Left cardiac atrium (tissue), 4 donors: ENCODE results near the gene SREK1. TPM values are rescaled to one million over a fixed set of nuclear protein-coding genes. Genes with fewer than 3 reads are reported as not detected.
"Not testable (repeated sequence)": the region's sequence is repeated elsewhere in the genome, so short reads cannot be mapped to it uniquely, and the experiment has no call there.

Experiments used
- ATAC-seq, 2 donors: fragments of 200-7000 bp; cut with Tn5 transposase; one replicate each; pipeline ENCODE4 v1.9.1; 2020; ENCODE audit warnings: mild to moderate bottlenecking in 2 of 2, moderate library complexity in 2 of 2
- DNase-seq: peaks from one replicate; pipeline ENCODE4 v3.0.0-alpha.2; 2020
- intact Hi-C, 2 donors: fragments of 100-400 bp; cut with DNase I; formaldehyde crosslinking; loops; one replicate each; pipeline versions ENCODE4 v1.14.1 to v1.15.1; 2022 to 2023
- long read RNA-seq: library from polyadenylated mRNA; unstranded; transcript quantifications from one replicate; pipeline ENCODE4 v2.0.0, GENCODE V29; 2021
- total RNA-seq, 2 donors: library from RNA; stranded (reverse); fragmentation: NEBNext Ultra II Directional; extraction: Animal tissue kit (Norgen Biotek cat#: 25700); gene quantifications; one replicate each; pipeline ENCODE4 v1.2.1, GENCODE V29; 2021
- donor health status: DM: no; HTN: yes; CAD: no.
- donor health status: DM: no; HTN: yes; CAD: no; lungs with severe emphysema.
- donor health status: DM: yes; HTN: yes; CAD: no.
- donor health status: Dilated cardiomyopathy.

The SREK1 gene, protein sequence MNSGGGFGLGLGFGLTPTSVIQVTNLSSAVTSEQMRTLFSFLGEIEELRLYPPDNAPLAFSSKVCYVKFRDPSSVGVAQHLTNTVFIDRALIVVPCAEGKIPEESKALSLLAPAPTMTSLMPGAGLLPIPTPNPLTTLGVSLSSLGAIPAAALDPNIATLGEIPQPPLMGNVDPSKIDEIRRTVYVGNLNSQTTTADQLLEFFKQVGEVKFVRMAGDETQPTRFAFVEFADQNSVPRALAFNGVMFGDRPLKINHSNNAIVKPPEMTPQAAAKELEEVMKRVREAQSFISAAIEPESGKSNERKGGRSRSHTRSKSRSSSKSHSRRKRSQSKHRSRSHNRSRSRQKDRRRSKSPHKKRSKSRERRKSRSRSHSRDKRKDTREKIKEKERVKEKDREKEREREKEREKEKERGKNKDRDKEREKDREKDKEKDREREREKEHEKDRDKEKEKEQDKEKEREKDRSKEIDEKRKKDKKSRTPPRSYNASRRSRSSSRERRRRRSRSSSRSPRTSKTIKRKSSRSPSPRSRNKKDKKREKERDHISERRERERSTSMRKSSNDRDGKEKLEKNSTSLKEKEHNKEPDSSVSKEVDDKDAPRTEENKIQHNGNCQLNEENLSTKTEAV
- total RNA-seq: 10 to 100 TPM; 32.8 to 36.8 TPM
- long read RNA-seq, full-length matches to known transcripts: 3 of 27 reads
- long read RNA-seq, partial matches to known transcripts: 22 of 27 reads
- long read RNA-seq, other reads (novel, unspliced or antisense): 2 of 27 reads

DNA sequence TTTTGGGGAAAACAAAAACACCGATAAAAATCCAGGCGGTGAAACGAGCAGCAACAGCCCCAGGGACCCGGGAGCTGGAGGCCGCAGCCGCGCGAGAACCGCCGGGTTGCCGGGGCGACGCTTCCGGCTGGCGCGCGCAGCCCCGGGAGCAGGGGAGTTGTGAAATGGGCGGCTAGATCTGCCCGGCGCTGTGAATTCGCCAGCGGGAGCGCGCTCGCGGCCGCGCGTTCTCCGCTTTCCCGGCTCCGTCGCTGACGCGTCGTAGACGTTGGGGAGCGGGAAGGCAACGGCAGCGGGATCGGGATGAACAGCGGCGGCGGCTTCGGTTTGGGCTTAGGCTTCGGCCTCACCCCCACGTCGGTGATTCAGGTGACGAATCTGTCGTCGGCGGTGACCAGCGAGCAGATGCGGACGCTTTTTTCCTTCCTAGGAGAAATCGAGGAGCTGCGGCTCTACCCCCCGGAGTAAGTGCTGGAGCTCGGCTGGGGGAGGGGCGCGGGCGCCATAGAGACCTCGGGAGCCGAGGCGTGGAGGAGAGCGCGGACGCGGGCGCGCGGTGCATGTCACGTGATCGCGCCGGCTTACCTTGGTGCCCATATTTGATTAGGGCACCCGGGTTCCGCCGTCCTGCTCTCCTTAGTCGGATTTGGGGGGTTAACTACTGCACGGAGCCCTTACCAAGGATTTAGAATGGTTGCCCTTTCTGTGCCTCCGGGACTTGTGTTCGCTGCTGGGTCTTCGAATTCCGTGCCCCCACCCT, at the start of gene SREK1:
TSS of gene SREK1 (plus strand) at position 227 of the 760 bp plus-strand sequence. CDS start at position 304, 77 bp downstream.
- intact Hi-C loops: loop anchor here in 1 of 2 donors (5.0 kb wide), 1 partner anchor 217 kb away; the partner anchor contains the start of gene ERBIN
- ATAC-seq: peak; percentile 95 to 98
- peak; percentile 96 for DNase-seq

DNA sequence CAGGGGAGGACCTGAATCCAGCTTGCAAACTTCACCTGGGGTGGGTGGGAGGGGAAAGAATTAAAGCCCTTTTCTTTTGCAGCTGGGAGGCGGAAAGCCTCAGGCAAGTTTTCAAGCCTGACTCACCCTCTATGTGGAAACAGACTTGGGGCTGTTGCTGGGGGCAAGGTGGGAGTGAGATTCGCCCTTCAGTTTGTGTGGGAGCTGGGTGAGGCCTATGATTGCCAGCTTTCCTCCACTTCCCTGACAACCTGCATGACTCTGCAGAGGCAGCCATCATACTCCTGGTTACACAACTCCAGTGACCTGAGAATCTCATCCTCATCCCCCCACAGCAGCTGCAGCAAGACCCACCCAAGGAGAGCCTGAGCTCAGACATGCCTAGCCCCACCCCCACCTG, 43.2 kb upstream of the SREK1 start:
- DNase-seq: no peak
- ATAC-seq: no peak
- intact Hi-C loops: no loop called here

DNA sequence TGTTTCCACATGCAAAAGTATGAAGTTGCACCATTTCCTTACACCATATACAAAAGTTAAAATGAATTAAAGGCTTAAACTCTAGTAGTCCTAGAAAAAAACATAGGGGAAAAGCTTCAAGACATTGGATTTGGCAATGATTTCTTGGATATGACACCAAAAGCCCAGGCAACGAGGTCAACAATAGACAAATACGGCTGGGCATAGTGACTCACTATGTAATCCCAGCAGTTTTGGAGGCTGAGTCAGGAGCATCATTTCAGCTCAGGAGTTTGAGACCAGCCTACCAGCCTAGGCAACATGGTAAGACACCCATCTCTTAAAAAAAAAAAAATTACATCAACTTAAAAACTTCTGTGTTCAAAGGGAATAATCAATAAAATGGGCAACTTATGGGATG, 30.9 kb upstream of the SREK1 start:
- DNase-seq (no peak), ATAC-seq (no peak)
- intact Hi-C loops: no loop called here

DNA sequence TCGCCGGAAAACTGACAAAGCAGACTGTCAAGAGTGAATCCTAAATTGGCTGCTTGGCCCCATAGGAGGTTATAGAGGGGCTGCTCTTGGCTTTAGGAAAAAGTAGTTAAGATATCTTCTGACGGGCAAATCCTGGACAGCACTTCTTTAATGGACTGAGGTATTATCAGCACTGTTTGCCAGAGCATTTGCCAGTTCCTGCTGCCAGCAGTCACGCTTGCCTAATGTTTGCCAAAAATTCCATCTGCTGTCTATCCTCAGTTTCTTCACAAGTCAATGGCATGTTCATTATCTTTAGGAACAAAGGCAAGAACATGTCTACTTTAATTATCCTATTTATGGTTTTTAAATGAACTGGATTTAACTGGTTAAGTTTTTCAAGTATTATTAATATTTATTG, 25.8 kb upstream of the SREK1 start:
- ATAC-seq (no peak), DNase-seq (no peak)
- intact Hi-C loops: no loop called here

DNA sequence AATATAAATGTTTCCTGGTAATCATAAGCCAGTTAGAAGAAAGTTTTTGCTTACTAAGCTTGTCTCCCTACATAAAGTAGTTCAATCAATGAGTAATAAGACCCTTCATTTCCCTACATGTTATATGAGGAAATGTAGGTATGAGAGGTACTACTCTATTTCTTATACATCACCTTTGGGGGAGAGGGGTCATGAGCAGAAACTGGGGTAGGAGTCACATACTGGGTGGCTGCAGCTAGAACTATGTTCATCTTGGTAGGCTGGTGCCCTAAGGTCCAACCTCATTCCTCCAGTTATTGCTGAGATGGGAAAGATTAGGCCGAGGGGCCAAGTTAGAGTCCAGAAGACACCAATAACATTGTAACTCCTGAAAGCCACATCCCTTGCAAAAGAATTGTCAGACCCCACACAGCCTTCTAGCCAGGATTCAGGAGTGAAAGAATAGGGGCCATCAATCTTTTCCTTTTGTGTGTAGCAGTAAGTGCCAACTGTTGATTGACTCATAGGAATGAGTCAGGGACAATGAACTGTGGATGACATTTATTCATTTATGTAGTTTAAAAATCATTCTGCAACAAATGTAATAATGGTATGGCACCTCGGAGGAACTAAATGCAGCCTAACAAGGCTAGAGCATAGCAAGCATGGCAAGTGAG, 21.6 kb upstream of the SREK1 start:
- ATAC-seq: no peak
- no peak for DNase-seq
- intact Hi-C loops: no loop called here

DNA sequence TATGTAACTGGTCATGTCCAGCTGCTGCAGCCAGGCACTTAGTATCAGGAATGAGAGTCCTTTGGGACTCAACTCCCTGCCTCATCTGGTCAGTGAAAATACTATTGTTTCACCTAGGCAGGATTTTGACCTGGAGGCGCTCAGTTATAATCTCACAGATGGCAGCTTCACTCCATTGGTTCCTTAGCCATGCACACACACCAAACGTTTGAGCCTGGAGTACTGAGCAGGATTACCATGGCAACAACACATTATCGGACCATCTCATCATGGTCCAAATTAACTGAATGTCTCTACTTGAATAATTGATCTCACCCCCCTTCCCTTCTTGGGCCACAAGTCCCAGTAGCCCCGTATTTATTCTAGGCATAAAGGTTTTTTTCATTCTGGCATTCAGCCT, 15.0 kb upstream of the SREK1 start:
- intact Hi-C loops: no loop called here
- ATAC-seq: no peak
- DNase-seq: no peak

DNA sequence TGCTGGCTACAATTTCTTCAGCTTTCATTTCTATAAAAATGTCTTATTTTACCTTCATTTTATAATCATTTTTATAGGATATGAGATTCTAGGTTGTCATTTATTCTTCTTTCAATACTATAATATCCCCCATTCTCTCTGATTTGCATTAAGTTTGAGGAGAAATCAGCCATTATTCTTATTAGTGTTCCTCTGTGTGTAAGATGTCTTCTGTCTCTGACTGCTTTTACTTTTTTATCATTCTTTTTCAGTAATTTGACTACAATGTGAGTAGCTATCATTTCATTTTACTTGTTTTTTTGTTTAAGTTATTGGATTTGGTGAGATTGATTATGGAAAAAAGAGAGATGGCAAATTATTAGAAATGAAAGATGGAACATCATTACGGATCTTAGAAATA, 13.6 kb upstream of the SREK1 start:
- no peak for ATAC-seq
- DNase-seq: no peak
- intact Hi-C loops: no loop called here

DNA sequence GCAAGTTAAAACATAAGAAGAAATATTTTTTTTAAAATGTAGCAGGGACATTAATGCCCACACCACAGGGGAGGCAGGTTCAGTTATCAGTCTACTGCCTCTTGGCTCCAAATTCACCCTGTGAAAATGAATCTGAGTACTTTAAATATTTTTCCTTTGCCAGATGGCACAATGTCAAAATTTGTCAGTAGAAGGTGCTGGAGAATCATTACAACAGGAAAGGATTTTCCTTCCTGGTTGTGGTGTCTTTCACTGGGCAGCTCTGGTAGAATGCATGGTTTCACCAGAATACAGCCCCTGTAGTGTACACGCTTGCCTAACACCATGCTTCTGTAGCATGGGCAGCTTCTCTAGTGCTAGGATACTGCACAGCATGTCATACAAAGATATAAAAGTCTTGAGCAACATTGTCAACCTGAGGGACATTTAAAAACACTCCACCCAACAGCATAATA, 9.7 kb upstream of the SREK1 start:
- peak; percentile 44 to 47 for ATAC-seq

DNA sequence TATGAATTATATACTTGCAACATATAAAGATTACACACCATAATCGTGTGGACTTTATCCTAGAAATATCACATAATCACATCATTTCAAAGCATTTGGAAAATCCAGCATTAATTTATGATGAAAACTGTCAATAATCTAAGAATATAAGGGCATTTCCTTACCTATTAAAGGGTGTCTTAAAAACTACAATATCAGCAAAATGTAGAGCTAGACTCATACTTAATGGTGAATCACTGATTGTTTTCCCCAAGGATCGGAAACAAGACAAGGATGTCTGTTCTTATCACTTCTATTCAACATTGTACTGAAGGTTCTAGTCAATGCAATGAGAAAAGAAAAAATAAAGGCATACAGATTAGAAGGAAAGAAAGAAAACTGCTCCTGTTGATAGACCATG, 8.0 kb upstream of the SREK1 start:
- DNase-seq (no peak), ATAC-seq (no peak)
- intact Hi-C loops: no loop called here

More for the DNA sequence above, 9.7 kb upstream of the SREK1 start:
- intact Hi-C loops: no loop called here
- DNase-seq: no peak

DNA sequence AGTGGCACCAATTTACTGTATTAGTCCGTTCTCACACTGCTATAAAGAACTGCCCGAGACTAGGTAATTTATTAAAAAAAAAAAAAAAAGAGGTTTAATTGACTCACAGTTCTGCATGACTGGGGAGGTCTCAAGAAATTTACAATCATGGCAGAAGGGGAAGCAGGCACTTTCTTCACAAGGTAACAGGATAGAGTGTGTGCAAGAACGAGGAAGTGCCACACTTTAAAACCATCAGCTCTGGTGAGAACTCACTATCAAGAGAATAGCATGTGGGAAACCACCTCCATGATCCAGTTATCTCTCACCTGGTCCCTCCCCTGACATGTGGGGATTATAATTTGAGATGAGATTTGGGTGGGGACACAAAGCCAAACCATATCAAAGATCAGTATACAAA, 7.2 kb upstream of the SREK1 start:
- DNase-seq, intact Hi-C loops, ATAC-seq: not testable (repeated sequence)

DNA sequence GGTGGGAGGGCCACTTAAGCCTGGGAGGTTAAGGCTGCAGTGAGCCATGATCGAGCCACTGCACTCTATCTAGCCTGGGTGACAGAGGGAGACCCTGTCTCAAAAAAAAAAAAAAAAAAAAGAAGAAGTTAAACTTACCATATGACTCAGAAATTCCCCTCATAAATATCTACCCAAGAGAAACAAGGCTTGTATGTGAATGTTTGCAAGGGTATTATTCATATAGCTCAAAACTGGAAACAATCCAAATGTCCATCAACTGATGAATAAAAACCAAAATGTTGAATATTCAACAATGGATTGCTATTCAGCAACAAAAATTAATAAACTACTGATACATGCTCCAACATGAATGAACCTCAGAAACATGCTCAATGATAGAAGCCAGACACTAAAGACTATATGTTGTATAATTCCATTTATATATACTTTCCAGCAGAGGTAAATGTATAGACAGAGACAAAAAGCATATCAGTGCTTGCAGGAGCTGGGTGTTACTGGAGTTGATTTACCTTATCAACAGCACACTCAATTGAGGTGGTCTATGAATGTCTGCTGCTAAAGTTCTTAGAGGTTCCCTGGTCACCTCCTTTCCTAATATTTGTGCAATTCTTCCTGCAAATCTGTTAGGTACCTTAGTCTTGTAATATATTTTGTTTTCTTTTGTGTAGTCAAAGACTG, 5.3 kb upstream of the SREK1 start:
- intact Hi-C loops: no loop called here
- DNase-seq (no peak), ATAC-seq (no peak)

DNA sequence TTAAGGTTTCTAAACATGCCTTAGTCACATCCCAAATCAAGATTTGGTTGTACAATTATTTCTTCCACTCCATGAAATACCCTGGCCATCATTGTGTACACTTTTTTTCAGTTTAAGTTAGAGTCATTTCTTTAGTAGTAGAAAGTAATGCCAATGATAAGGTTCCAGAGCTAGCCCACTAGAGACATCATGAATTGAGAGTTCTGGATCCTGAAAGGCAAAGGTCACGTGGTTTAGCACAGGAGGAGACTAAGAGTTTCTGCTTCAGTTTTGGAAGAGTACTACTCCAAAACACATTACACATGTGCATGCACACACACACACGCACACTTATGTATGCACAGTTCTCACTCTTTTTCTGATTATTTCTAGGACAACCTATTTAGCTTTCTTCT, 4.8 kb upstream of the SREK1 start:
- intact Hi-C loops: no loop called here
- no peak for ATAC-seq
- no peak for DNase-seq

DNA sequence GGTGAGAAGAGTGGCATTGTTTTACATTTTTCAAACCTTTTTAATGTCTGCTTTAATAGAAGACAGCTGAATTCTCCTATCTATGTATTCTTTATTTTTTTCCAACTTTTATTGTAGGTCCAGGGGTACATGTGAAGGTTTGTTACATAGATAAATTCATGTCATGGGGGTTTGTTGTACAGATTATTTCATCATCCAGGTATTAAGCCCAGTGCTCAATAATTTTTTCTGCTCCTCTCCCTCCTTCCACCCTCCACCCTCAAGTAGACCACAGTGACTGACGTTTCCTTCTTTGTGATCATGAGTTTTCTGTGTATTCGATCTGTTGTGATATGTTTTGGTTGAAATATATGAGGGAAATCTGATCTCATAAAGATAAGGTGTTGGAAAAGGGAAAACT, 1.7 kb upstream of the SREK1 start:
- intact Hi-C loops: loop anchor here in 1 of 2 donors (5.0 kb wide), 1 partner anchor 215 kb away; the partner anchor contains the start of gene ERBIN
- no peak for ATAC-seq

DNA sequence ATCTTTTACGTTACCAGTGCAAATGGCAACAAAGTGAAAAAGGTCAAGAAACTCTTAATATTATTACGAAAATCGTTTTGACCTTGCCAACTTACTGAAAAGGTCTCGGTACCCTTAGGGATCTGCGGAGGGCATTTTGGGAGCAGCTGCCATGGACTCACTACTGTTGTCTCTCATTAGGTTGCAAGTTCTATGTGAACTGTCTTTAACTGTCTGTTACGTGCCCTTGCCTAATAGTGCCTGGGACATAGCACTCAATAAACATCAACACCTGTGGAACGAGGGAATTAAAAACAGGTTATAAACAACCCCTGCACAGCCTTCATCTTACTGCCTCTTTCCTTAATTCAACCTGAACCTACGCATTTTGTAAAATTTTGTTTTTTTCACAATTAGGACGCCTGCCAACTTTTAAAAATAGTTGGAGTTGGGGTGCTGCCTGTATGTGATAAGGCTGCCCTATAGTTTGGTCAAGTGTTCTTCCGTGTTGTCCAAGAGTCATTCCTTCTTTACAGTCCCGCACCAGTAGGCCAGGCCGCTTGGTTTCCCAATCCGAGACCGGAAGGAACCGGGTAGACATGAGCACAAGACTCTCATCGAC, 527 bp upstream of the SREK1 start:
- intact Hi-C loops: loop anchor here in 1 of 2 donors (5.0 kb wide), 1 partner anchor 216 kb away; the partner anchor contains the start of gene ERBIN
- DNase-seq: no peak
- ATAC-seq: peak in 1 of 2 donors; percentile 60

More for the DNA sequence above, 1.7 kb upstream of the SREK1 start:
- no peak for DNase-seq

DNA sequence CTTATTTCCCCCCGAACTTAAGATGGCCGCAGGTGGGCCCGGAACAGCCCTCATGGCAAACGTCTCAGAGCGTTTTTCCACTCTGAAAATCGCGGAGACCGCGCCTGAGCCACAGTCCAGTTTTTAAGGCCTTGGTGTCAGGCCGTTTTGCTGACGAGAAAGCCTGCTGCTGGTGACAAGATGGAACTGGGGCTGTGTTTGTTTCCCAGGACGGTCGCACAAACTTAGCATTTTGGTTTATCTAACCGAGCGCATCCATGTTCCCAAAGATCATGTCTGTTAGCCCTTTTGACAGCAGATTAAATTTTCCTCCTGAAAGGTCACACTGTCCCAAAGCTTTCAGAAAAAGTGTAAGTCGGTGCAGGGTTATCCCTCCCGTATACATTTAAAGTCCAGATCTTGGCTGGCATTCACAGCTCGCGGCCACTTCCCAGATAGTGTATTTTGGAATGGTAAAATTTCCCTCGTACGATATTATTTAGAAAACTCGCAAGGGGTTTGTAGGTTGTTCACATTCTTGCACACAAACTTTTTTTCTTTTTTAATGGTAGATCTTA, 812 bp downstream of the SREK1 start:
- DNase-seq: no peak
- intact Hi-C loops: loop anchor here in 1 of 2 donors (5.0 kb wide), 1 partner anchor 218 kb away; the partner anchor contains the start of gene ERBIN
- ATAC-seq: peak; percentile 67 to 72

DNA sequence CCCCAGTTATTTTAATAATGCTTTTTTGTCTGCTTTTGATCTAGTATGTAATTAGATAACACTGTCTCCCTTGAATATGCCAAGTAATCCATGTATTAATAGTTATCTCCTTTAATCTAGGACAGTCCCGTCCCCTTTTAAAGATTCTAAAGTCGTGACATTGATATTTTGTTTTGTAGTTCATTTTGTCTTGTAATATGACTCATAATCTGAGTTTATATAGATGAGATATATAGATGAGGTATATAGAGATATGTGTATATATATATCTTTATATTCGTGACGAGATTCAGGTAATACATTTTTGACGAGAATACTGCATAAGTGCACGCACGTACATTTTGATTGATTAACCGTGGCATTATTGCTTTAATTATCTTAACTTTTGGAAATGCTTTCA, 1.6 kb downstream of the SREK1 start:
- intact Hi-C loops: no loop called here
- DNase-seq: no peak

DNA sequence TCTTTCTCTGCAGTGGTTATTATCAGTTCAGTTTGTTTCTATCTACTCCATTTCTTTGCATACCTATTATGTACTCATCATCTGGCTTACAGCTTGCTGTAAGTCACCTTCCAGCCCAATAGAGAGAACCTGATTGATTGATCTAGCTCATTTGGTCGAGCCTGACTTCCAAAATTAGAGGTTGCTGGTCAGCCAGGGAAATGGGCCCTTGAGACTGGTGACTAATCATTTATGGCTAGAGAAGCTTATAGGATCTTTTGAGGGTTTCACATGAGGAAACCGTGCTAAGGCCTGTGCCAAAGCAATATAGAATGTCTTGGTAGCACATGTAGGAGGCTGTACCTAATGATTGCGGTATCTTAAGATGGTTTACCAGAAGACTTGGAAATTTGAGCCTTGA, 5.8 kb downstream of the SREK1 start:
- ATAC-seq: no peak
- intact Hi-C loops: no loop called here
- DNase-seq: no peak

More for the DNA sequence above, 1.6 kb downstream of the SREK1 start:
- no peak for ATAC-seq

DNA sequence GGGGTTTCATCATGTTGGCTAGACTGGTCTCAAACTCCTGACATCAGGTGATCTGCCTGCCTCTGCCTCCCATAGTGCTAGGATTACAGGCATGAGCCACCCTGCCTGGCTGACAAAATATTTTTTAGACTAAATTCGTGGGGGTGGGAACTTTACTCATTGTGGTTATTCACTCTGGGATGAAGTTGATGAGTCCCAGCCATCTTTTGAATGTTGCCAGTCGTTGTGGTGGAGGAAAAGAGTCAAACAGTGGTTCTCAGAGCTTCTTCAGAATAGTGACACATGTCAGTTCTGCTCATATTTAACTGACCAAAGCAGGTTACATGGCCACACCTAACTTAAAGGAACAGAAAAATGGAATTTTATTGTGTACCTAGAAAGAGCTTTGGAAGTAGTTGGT, 6.9 kb downstream of the SREK1 start:
- intact Hi-C loops: no loop called here
- DNase-seq: no peak
- ATAC-seq: no peak
